DOHH2 (cell line): ENCODE results near the gene C1orf116.

Experiments used
- H3F3A ChIP-seq: fragments of 200-600 bp; sonication (generic), shearing (Covaris generic); 2 replicates; pipeline ENCODE4 v1.6.0; 2016; ENCODE audit warnings: antibody characterized with exemption, mild to moderate bottlenecking; ENCODE audit not compliant: control insufficient read depth, insufficient read depth
- H3K27ac ChIP-seq: fragments of 200-600 bp; sonication (generic); 2 replicates; pipeline ENCODE4 v1.5.1; 2014; ENCODE audit warnings: low read depth, mild to moderate bottlenecking, low read length, moderate library complexity
- H3K27me3 ChIP-seq: fragments of 200-600 bp; sonication (generic); 2 replicates; pipeline ENCODE4 v1.6.1; 2014; ENCODE audit warnings: mild to moderate bottlenecking, low read length, mixed read lengths; ENCODE audit not compliant: control insufficient read depth
- H3K36me3 ChIP-seq: fragments of 200-600 bp; sonication (generic); 2 replicates; pipeline ENCODE4 v1.6.1; 2014; ENCODE audit warnings: mild to moderate bottlenecking, low read length, moderate library complexity, mixed read lengths; ENCODE audit not compliant: control insufficient read depth
- H3K4me1 ChIP-seq: fragments of 200-600 bp; sonication (generic); 2 replicates; pipeline ENCODE4 v1.6.1; 2014; ENCODE audit warnings: mild to moderate bottlenecking, low read length, mixed read lengths; ENCODE audit not compliant: control insufficient read depth
- H3K4me2 ChIP-seq: fragments of 200-600 bp; sonication (generic); 2 replicates; pipeline ENCODE4 v1.6.0; 2014; ENCODE audit warnings: mild to moderate bottlenecking, low read length, moderate library complexity
- H3K4me3 ChIP-seq: fragments of 200-600 bp; sonication (generic); 2 replicates; pipeline ENCODE4 v1.5.1; 2014; ENCODE audit warnings: mild to moderate bottlenecking, low read length, mixed read lengths
- H3K79me2 ChIP-seq: fragments of 200-600 bp; sonication (generic); 2 replicates; pipeline ENCODE4 v1.6.1; 2014; ENCODE audit warnings: mild to moderate bottlenecking, low read length, mixed read lengths; ENCODE audit not compliant: control insufficient read depth
- H3K9me2 ChIP-seq: fragments of 200-600 bp; sonication (generic); replicated peaks from 2 replicates; pipeline ENCODE4 v1.6.1; 2014; ENCODE audit warnings: mild to moderate bottlenecking, low read length, mixed read lengths; ENCODE audit not compliant: control insufficient read depth
- H3K9me3 ChIP-seq: fragments of 200-600 bp; sonication (generic); 2 replicates; pipeline ENCODE4 v1.6.1; 2014; ENCODE audit warnings: antibody characterized with exemption, low read length, mixed read lengths; ENCODE audit not compliant: control insufficient read depth, insufficient read depth
- H4K20me1 ChIP-seq: fragments of 200-600 bp; sonication (generic); 2 replicates; pipeline ENCODE4 v1.6.0; 2014; ENCODE audit warnings: low read depth, mild to moderate bottlenecking, antibody characterized with exemption, low read length, moderate library complexity; ENCODE audit not compliant: control insufficient read depth, insufficient read depth
- EZH2phosphoT487 ChIP-seq: fragments of 200-600 bp; sonication (generic); IDR thresholded peaks from 2 replicates; pipeline ENCODE4 v1.6.1; 2017; ENCODE audit warnings: borderline replicate concordance, mild to moderate bottlenecking, antibody characterized with exemption, low read length, moderate library complexity, mixed read lengths
- TF ChIP-seq, protein P1 (sequence below): fragments of 200-600 bp; sonication (generic); IDR thresholded peaks from one replicate; pipeline ENCODE4 v1.5.1; 2014; ENCODE audit warnings: antibody characterized with exemption, mild to moderate bottlenecking, low read depth, low read length; ENCODE audit not compliant: poor library complexity, severe bottlenecking

Gene C1orf116

DNA sequence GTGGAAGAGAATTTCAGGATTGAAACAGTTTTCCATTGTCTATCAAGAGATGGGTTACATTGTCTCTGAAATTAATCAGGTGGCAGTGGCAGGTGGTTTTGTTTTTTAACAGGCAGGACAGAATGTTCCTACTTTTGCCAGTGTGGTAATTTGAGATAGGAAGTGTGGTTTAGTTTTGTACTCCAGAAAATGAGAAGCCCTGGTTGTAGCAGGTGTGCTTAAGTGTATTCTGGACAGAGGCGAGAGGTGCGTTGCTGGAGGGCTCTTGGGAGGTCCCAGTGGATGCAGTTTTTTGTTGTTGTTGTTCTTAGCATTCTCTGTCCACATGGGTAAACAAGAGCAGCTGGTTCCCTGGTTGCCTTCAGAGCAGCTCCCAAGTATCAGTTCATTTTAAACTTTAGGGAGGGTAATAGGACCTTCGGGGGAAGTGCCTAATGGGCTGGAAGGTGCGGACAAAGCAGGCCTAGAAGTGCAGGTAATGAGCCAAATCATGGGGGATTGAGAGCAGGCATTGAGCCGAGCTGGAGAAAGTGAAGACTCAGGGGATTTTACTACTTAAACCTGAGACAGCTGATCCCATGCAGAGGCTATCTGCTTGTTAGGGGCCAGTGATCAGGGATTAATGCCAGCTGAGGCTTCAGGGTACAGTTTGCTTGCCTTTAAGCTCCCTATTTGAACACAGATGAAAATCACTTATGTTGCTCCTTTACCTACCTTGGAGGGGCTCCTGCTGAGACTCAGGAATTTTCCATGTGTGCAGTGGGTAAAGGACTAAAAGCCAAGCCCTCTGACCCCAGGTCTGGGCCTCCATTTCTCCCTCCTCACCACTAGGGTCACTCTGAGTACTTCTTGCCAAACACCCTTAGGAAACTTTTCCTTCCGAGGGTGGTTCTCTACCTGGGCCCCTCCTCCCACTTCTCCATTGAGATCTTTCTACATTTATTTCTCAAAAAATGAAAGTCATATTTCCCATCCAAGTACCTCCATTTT lies 26.6 kb upstream of the C1orf116 start:
- Histone ChIP-seq H3K27ac (no peak overlapping the region), H3K4me2 (no peak overlapping the region)

GRCh38 chr1:207058252-207058651 lies 25.7 kb upstream of the C1orf116 start:
- TF ChIP-seq, protein P1, sequence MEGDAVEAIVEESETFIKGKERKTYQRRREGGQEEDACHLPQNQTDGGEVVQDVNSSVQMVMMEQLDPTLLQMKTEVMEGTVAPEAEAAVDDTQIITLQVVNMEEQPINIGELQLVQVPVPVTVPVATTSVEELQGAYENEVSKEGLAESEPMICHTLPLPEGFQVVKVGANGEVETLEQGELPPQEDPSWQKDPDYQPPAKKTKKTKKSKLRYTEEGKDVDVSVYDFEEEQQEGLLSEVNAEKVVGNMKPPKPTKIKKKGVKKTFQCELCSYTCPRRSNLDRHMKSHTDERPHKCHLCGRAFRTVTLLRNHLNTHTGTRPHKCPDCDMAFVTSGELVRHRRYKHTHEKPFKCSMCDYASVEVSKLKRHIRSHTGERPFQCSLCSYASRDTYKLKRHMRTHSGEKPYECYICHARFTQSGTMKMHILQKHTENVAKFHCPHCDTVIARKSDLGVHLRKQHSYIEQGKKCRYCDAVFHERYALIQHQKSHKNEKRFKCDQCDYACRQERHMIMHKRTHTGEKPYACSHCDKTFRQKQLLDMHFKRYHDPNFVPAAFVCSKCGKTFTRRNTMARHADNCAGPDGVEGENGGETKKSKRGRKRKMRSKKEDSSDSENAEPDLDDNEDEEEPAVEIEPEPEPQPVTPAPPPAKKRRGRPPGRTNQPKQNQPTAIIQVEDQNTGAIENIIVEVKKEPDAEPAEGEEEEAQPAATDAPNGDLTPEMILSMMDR = no peak
- TF ChIP-seq EZH2phosphoT487 = no peak

More for the DNA sequence above, 26.6 kb upstream of the C1orf116 start:
- Histone ChIP-seq H4K20me1 (no peaks in the 10 kb centered on the region), H3K79me2 (no peaks in the 10 kb centered on the region), H3K27me3 (0 out of 2 replicates have a peak, but pooled peaks cover 11% of the 10 kb centered on the region), H3K4me1 (peaks cover 3% of the 10 kb centered on the region; the same call in 1 of the 2 replicates), H3K9me2 (no peaks in the 10 kb centered on the region), H3K9me3 (no peaks in the 10 kb centered on the region), H3K4me3 (no peak overlapping the region), H3K36me3 (no peaks in the 10 kb centered on the region), H3F3A (no peaks in the 10 kb centered on the region)
- TF ChIP-seq, protein P1 = no peak
- no peak for TF ChIP-seq EZH2phosphoT487

DNA sequence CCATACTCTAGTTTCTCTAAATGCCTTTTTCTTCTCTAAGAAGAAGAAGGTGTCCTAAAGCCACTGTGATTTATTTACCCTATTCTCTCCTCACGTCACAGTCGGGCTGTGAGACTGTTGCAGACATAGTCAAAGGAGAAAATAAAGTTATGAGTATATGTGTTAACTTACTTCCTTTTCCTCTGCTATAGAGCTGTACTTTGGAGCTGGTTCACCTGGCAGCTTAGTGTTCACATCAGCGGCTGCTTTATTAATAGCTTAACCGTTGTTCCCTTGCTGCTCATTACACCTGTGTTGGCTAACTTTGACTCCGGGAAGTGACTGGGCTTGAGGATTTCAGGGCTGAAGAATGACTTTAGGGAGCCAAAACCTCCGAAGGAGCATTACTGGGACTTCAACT lies 24.1 kb upstream of the C1orf116 start:
- H3K4me3 ChIP-seq = no peak overlapping the region
- H3K27me3 ChIP-seq = peaks cover 23% of the 10 kb centered on the region
- no peaks in the 10 kb centered on the region for H4K20me1 ChIP-seq
- TF ChIP-seq EZH2phosphoT487 = no peak
- TF ChIP-seq, protein P1 = no peak
- peaks cover 6% of the 10 kb centered on the region for H3K4me1 ChIP-seq
- no peaks in the 10 kb centered on the region for H3K36me3 ChIP-seq
- H3K79me2 ChIP-seq = no peaks in the 10 kb centered on the region
- peaks cover 3% of the 10 kb centered on the region; the same call in 1 of the 2 replicates for H3F3A ChIP-seq
- no peaks in the 10 kb centered on the region for H3K9me2 ChIP-seq
- no peaks in the 10 kb centered on the region for H3K9me3 ChIP-seq
- H3K27ac ChIP-seq = no peak overlapping the region
- H3K4me2 ChIP-seq = no peak overlapping the region

More at GRCh38 chr1:207058252-207058651, 25.7 kb upstream of the C1orf116 start:
- Histone ChIP-seq H3K9me3 (no peaks in the 10 kb centered on the region), H3K79me2 (no peaks in the 10 kb centered on the region), H3K9me2 (no peaks in the 10 kb centered on the region), H3K27ac (no peak overlapping the region), H3K27me3 (peaks cover 14% of the 10 kb centered on the region), H3F3A (no peaks in the 10 kb centered on the region), H4K20me1 (no peaks in the 10 kb centered on the region), H3K4me1 (peaks cover 3% of the 10 kb centered on the region; the same call in 1 of the 2 replicates), H3K4me2 (no peak overlapping the region), H3K4me3 (no peak overlapping the region), H3K36me3 (no peaks in the 10 kb centered on the region)
